ENCODE data around the gene ERP27. TPM values are rescaled to one million over a fixed set of nuclear protein-coding genes. Genes with fewer than 3 reads are reported as not detected.

ERP27 gene
- total and polyA plus RNA-seq, 2 donors (not counting 3 experiments of a cell fraction or from before 2014, with no cell fraction given), result 0.70 to 0.88 TPM

GRCh38 chr12:14984766-14985285, 46.5 kb upstream of the ERP27 start:
- ChIA-PET POLR2A (no interaction called here), CTCF (interaction anchor here (0.8 to 4.2 kb wide), 4 partner anchors 99 to 175 kb away, joined by 3 to 44 read pairs (median 18); partner anchors contain the start of gene MGP)
- FAIRE-seq (no peak), DNase-seq (ENCODE audit: low read depth, low spot score) (no peak)
- dilution Hi-C loops (cut with MboI; ENCODE audit: extremely low pct_ligation_motif_present, low sequenced_read_pairs) (no loop called here), intact Hi-C loops (cut with micrococcal nuclease) (no loop called here)
- Histone ChIP-seq H3K4me3 (replicated peaks in 1 of 3; ENCODE audit: insufficient read depth in 1 of 3, low read depth in 1 of 3, low read length in 3 of 3) (no peak overlapping the region), H3K4me1 (ENCODE audit: control insufficient read depth, extremely low read depth, insufficient read depth, low read length) (no peaks in the 10 kb centered on the region), H3K27me3 (ENCODE audit: control insufficient read depth in 2 of 2, insufficient read depth in 2 of 2, low read length in 2 of 2) (no peaks in the 10 kb centered on the region), H2AFZ (ENCODE audit: low read depth, low read length) (no peak overlapping the region), H3K79me2 (ENCODE audit: control insufficient read depth, insufficient read depth, low read length) (no peaks in the 10 kb centered on the region), H3K9me1 (replicated peaks; ENCODE audit: control insufficient read depth, extremely low read depth, insufficient read depth, low read length) (no peaks in the 10 kb centered on the region), H3K9me3 (replicated peaks; ENCODE audit: control insufficient read depth, insufficient read depth, low read length) (no peaks in the 10 kb centered on the region), H4K20me1 (replicated peaks; ENCODE audit: control insufficient read depth, extremely low read depth, insufficient read depth, low read length) (no peaks in the 10 kb centered on the region), H3K4me2 (ENCODE audit: insufficient read depth, low read length) (no peak overlapping the region), H3K9ac (replicated peaks; ENCODE audit: extremely low read depth, insufficient read depth, low read length) (no peak overlapping the region), H3K27ac (ENCODE audit: insufficient read depth, low read depth, low read length) (no peak overlapping the region), H3K36me3 (ENCODE audit: control insufficient read depth in 2 of 2, extremely low read depth in 1 of 2, insufficient read depth in 2 of 2, low read length in 2 of 2) (no peaks in the 10 kb centered on the region)
- no peak for TF ChIP-seq CTCF (IDR thresholded peaks at IDR 0.05; ENCODE audit: extremely low read depth in 1 of 2, insufficient read depth in 1 of 2, low read depth in 1 of 2, low read length in 2 of 2)
- TF ChIP-seq JUN (IDR thresholded peaks at IDR 0.05; ENCODE audit: borderline replicate concordance, insufficient read depth, insufficient read length, low read depth), result no peak
- no peak for TF ChIP-seq POLR2AphosphoS5 (IDR thresholded peaks at IDR 0.05; ENCODE audit: insufficient read depth, low read depth, low read length)
- no peak for TF ChIP-seq EZH2 (IDR thresholded peaks at IDR 0.05; ENCODE audit: borderline replicate concordance, low read depth, low read length, severe bottlenecking)
- TF ChIP-seq FOS (IDR thresholded peaks at IDR 0.05; ENCODE audit: borderline replicate concordance, insufficient read depth, low read length), result no peak
- TF ChIP-seq MYC (IDR thresholded peaks at IDR 0.05; ENCODE audit: low read depth, low read length), result no peak
- no peak for TF ChIP-seq POLR2A (IDR thresholded peaks at IDR 0.05; ENCODE audit: low read depth, low read length)
- TF ChIP-seq MAX (IDR thresholded peaks at IDR 0.05; ENCODE audit: insufficient read depth, insufficient read length), result no peak
- TF ChIP-seq GATA2 (IDR thresholded peaks at IDR 0.05; ENCODE audit: insufficient read depth, insufficient read length, low read depth, low read length), result no peak
- BruUV-seq (replicated peaks), result no TSS peak
